Right cardiac atrium (tissue), 5 donors: ENCODE measurements around the gene ART3. TPM values are rescaled to one million over a fixed set of nuclear protein-coding genes. Genes with fewer than 3 reads are reported as not detected.

Experiments used
- ATAC-seq, 2 donors: fragments of 200-7000 bp; cut with Tn5 transposase; one replicate each; pipeline versions ENCODE4 v1.8.0 to v1.9.1; 2020; ENCODE audit warnings: moderate library complexity in 2 of 2, mild to moderate bottlenecking in 1 of 2
- DNase-seq, 3 donors: peaks; one replicate each; pipeline ENCODE4 v3.0.0-alpha.2; 2020
- H3K27ac ChIP-seq: one replicate; pipeline ENCODE4 v1.5.1; 2013; ENCODE audit warnings: mild to moderate bottlenecking, low read length, control low read depth, moderate library complexity
- H3K27me3 ChIP-seq: one replicate; pipeline ENCODE4 v1.6.1; 2013; ENCODE audit not compliant: control insufficient read depth, insufficient read depth
- H3K4me1 ChIP-seq: one replicate; pipeline ENCODE4 v1.6.1; 2013; ENCODE audit warnings: low read length; ENCODE audit not compliant: control insufficient read depth, insufficient read depth
- H3K4me3 ChIP-seq: one replicate; pipeline ENCODE4 v1.5.1; 2013; ENCODE audit warnings: low read length, control low read depth
- H3K9me3 ChIP-seq: one replicate; pipeline ENCODE4 v1.6.1; 2013; ENCODE audit warnings: low read length; ENCODE audit not compliant: control insufficient read depth
- WGBS: extraction: QIAGEN DNeasy Blood & Tissue Kit; methylation state at CpG from one replicate; pipeline ENCODE4 v1.1.7; 2013; 5-methylcytosine and 5-hydroxymethylcytosine counted together
- intact Hi-C, 4 donors: fragments of 100-400 bp; cut with DNase I; formaldehyde crosslinking; loops; one replicate each; pipeline versions ENCODE4 v1.11.0 to v1.14.0; 2022 to 2023
- polyA plus RNA-seq: library from polyadenylated mRNA; stranded (reverse); fragments of 200-250 nt; gene quantifications from one replicate; pipeline ENCODE4 v1.2.3, GENCODE V29; 2013
- total RNA-seq, 4 donors: library from RNA; stranded (reverse); fragmentation: NEBNext Ultra II Directional; extraction: Animal tissue kit (Norgen Biotek cat#: 25700); gene quantifications; one replicate each; pipeline ENCODE4 v1.2.1, GENCODE V29; 2021
- donor health status: healthy with polysubstance abuse.
- donor health status: DM: no; HTN: yes; CAD: no.
- donor health status: DM: no; HTN: no; CAD: no.
- donor health status: DM: no; HTN: yes; CAD: no; lungs with severe emphysema.
- donor health status: DM: yes; HTN: yes; CAD: no.

The ART3 gene
- total and polyA plus RNA-seq, 5 donors = 72.7 to 311 (median 129) TPM

DNA sequence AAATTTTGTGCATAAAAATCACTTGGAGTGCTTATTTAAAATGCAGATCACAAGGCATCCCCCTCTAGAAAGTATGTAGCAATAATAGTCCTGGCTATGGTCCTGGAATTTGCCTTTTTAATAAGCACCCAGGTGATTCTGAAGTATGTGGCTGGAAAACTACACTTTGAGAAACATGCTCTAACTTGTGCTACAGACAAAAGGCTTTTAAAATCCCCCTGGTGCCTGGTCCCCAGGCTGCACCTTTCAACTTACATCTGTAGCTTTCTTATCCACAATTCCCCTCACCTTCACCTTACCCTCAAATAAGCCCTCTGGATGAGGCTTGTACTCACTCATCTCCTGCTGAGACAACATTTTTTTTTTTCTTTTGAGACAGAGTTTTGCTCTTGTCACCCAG is 21.1 kb downstream of the ART3 start:
- Histone ChIP-seq H3K9me3 (no peaks in the 10 kb centered on the region), H3K27me3 (no peaks in the 10 kb centered on the region), H3K4me1 (no peaks in the 10 kb centered on the region), H3K4me3 (no peak overlapping the region), H3K27ac (no peak overlapping the region)
- intact Hi-C loops = no loop called here
- DNase-seq (no peak), ATAC-seq (no peak)

DNA sequence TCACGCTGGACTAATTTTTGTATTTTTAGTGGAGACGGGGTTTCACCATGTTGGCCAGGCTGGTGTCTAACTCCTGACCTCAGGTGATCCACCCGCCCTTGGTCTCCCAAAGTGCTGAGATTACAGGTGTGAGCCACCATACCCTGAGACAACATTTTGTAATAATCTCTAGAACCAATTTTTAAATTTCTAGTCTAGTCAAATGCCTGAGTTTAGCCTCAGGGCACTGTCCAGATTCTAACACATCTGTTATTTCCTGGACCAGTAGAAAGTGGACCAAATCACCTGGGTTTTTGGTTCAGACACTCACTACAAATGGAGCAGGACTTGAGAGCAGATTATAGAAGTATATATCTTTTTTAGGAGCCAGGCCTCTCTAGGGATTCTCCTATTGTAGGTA is 21.6 kb downstream of the ART3 start:
- H3K27ac ChIP-seq = no peak overlapping the region
- 94% methylated on average over 3 of the region's 3 CpGs for WGBS
- DNase-seq = no peak
- ATAC-seq = no peak
- no peaks in the 10 kb centered on the region for H3K9me3 ChIP-seq
- H3K4me3 ChIP-seq = no peak overlapping the region
- no peaks in the 10 kb centered on the region for H3K27me3 ChIP-seq
- H3K4me1 ChIP-seq = no peaks in the 10 kb centered on the region
- intact Hi-C loops = no loop called here

DNA sequence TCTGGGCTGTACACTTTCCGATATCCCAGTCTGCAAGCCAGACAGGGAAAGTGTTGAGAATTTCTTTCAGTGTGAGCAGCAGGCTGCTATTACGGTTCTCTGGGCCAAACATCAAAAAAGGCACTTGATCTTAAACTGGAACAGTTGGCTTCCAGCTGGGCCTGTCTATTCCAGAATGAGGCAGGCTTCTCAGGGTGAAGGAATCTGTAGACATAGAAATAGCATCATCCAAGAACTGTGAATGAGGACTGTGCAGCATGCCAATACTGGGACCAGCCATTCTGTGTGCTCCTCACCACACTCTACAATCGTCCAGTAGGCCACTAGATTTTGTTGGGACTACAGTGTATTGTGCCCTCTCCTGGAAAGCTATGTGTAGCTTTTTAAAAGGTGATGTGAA is 31.1 kb downstream of the ART3 start:
- H3K27me3 ChIP-seq = no peaks in the 10 kb centered on the region
- H3K9me3 ChIP-seq = no peaks in the 10 kb centered on the region
- intact Hi-C loops = no loop called here
- DNase-seq (no peak), ATAC-seq (peak; percentile 29 to 59)
- 41% methylated on average over 3 of the region's 3 CpGs for WGBS
- no peaks in the 10 kb centered on the region for H3K4me1 ChIP-seq
- no peak overlapping the region for H3K4me3 ChIP-seq
- no peak overlapping the region for H3K27ac ChIP-seq

DNA sequence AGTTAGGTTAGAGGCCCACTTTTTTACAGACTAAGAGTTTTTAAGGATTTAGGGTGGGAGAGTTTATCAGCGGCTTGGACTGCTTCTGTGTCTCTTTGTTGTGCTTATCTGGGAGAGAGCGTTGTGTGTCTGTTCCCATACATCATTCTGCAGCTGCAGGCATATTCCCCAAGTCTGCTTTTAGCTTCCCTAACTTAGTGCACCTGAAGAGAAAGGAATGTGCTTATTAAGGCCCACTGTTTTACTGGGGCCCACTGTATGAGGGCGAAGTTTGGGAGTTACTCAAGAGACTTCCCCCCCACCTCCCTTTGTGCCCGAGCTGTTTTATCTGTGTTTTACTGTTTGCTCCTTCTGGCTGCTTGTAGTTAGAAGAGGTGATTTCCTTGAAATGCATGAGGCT is 31.9 kb downstream of the ART3 start:
- H3K9me3 ChIP-seq = no peaks in the 10 kb centered on the region
- H3K4me3 ChIP-seq = no peak overlapping the region
- H3K27ac ChIP-seq = no peak overlapping the region
- intact Hi-C loops = no loop called here
- no peaks in the 10 kb centered on the region for H3K27me3 ChIP-seq
- no peaks in the 10 kb centered on the region for H3K4me1 ChIP-seq
- 65% methylated on average over 4 of the region's 4 CpGs for WGBS
- DNase-seq (no peak), ATAC-seq (no peak)

GRCh38 chr4:76108467-76109181 is 34.1 kb downstream of the ART3 start:
- intact Hi-C loops = no loop called here
- H3K4me3 ChIP-seq = no peak overlapping the region
- ATAC-seq = no peak
- no peak overlapping the region for H3K27ac ChIP-seq
- no peak for DNase-seq
- WGBS = 65% methylated on average over 5 of the region's 5 CpGs
- H3K4me1 ChIP-seq = no peaks in the 10 kb centered on the region
- no peaks in the 10 kb centered on the region for H3K9me3 ChIP-seq
- H3K27me3 ChIP-seq = no peaks in the 10 kb centered on the region

- no peak overlapping the region for H3K4me3 ChIP-seq
- no peaks in the 10 kb centered on the region for H3K9me3 ChIP-seq
- H3K4me1 ChIP-seq = no peaks in the 10 kb centered on the region
- ATAC-seq (no peak), DNase-seq (no peak)
- intact Hi-C loops = no loop called here
- H3K27me3 ChIP-seq = no peaks in the 10 kb centered on the region
- WGBS = 93% methylated on average over 1 of the region's 1 CpG
- no peak overlapping the region for H3K27ac ChIP-seq
Observed at GRCh38 chr4:76116821-76117220, 42.3 kb downstream of the ART3 start.

DNA sequence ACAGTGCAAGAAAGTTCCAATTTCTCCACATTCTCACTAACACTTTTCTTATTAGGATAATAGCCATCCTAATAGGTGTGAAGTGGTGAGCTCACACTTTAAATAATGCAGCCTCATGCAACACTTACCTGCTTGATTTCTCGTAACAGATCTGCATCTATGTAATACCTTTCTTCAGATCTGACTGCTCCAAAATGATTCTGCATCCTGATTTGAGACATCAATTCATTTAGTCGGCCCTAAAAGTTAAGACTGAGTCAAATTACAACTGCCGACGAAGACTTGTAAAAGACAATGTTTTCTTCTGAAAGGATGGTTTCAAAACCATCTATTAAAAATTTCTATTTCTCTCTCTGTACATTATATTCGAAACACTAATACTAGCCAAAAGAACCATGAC is 43.0 kb downstream of the ART3 start:
- Histone ChIP-seq H3K9me3 (no peaks in the 10 kb centered on the region), H3K4me1 (no peaks in the 10 kb centered on the region), H3K27me3 (no peaks in the 10 kb centered on the region), H3K27ac (no peak overlapping the region), H3K4me3 (no peak overlapping the region)
- DNase-seq (no peak), ATAC-seq (no peak)
- WGBS = 97% methylated on average over 5 of the region's 5 CpGs
- intact Hi-C loops = no loop called here

DNA sequence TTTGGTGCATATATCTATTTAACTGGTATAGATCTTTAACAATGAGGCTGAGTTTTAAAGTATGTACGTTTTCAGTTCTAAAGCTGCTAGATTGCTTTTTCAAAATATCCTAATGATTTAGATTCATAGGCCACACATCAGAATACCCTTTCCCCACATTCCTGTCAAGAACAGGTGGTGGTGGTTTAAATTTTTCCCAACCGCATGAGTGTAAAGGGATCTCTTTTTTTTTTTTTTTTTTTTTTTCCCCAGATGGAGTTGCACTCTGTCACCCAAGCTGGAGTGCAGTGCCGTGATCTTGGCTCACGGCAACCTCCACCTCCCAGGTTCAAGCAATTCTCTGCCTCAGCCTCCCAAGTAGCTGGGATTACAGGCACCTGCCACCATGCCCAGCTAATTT is 45.7 kb downstream of the ART3 start:
- DNase-seq = no peak
- H3K4me3 ChIP-seq = no peak overlapping the region
- H3K9me3 ChIP-seq = no peaks in the 10 kb centered on the region
- no peak for ATAC-seq
- WGBS = 94% methylated on average over 4 of the region's 4 CpGs
- H3K27me3 ChIP-seq = no peaks in the 10 kb centered on the region
- H3K27ac ChIP-seq = no peak overlapping the region
- intact Hi-C loops = no loop called here
- no peaks in the 10 kb centered on the region for H3K4me1 ChIP-seq

GRCh38 chr4:76125816-76126215 is 51.3 kb downstream of the ART3 start:
- no peak overlapping the region for H3K4me3 ChIP-seq
- DNase-seq (no peak), ATAC-seq (no peak)
- intact Hi-C loops = no loop called here
- H3K27ac ChIP-seq = no peak overlapping the region
- no peaks in the 10 kb centered on the region for H3K4me1 ChIP-seq
- H3K9me3 ChIP-seq = no peaks in the 10 kb centered on the region
- H3K27me3 ChIP-seq = no peaks in the 10 kb centered on the region

GRCh38 chr4:76127754-76128153 is 53.2 kb downstream of the ART3 start:
- H3K27me3 ChIP-seq = no peaks in the 10 kb centered on the region
- H3K4me3 ChIP-seq = no peak overlapping the region
- intact Hi-C loops = no loop called here
- ATAC-seq (no peak), DNase-seq (no peak)
- H3K4me1 ChIP-seq = no peaks in the 10 kb centered on the region
- no peaks in the 10 kb centered on the region for H3K9me3 ChIP-seq
- H3K27ac ChIP-seq = no peak overlapping the region
- 95% methylated on average over 3 of the region's 3 CpGs for WGBS

- Histone ChIP-seq H3K4me1 (no peaks in the 10 kb centered on the region), H3K9me3 (no peaks in the 10 kb centered on the region), H3K4me3 (no peak overlapping the region), H3K27ac (no peak overlapping the region), H3K27me3 (no peaks in the 10 kb centered on the region)
- intact Hi-C loops = no loop called here
- no peak for ATAC-seq
- no peak for DNase-seq
- WGBS = 92% methylated on average over 3 of the region's 3 CpGs
Observed at GRCh38 chr4:76141241-76141640, 66.7 kb downstream of the ART3 start.

DNA sequence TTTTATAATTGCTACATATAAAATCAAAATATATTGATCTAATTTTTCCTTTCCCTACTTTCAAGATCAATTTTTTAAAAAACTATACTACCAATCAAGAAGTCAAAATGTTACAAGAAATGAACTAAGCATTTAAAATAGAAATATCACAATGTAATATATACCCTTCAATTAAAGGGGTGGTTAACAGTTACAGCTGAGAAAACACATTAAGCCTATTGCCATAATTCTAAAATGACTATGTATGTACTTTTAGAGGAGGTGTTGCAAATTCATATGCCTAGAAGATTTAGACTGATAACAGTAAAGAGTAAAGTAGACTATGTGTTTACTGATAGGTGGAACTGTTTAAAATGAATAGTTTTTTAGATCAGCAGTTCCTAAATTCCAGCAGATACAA is 70.0 kb downstream of the ART3 start:
- ATAC-seq (no peak), DNase-seq (no peak)
- intact Hi-C loops = no loop called here
- Histone ChIP-seq H3K4me1 (no peaks in the 10 kb centered on the region), H3K9me3 (no peaks in the 10 kb centered on the region), H3K27ac (no peak overlapping the region), H3K4me3 (no peak overlapping the region), H3K27me3 (no peaks in the 10 kb centered on the region)
